ENCODE results near the gene PPP1R1C. TPM values are rescaled to one million over a fixed set of nuclear protein-coding genes. Genes with fewer than 3 reads are reported as not detected.
"Not testable (repeated sequence)": the region's sequence is repeated elsewhere in the genome, so short reads cannot be mapped to it uniquely, and the experiment has no call there.

The PPP1R1C gene
- total RNA-seq, 1 experiment from 2014 or later: 3.4 TPM

GRCh38 chr2:182020286-182021070 is 34.8 kb downstream of the PPP1R1C start:
- TF ChIP-seq ATF1 (CRISPR knock-in tag; IDR thresholded peaks at IDR 0.05): no peak
- Mint-ChIP-seq H3K4me3 (no peak overlapping the region), H3K36me3 (peaks cover 8% of the 10 kb centered on the region), H3K4me1 (peaks cover 3% of the 10 kb centered on the region; the same call in 1 of the 2 replicates), H3K27ac (no peak overlapping the region), H3K27me3 (ENCODE audit: low read depth) (no peaks in the 10 kb centered on the region; the same call in 1 of the 2 replicates), H3K9me3 (peaks cover 14% of the 10 kb centered on the region)
- no peak for ATAC-seq
- ChIA-PET POLR2A (no interaction called here), CTCF (no interaction called here)
- no peak for DNase-seq (ENCODE audit: low spot score)

- H3K27ac Mint-ChIP-seq: no peak overlapping the region
- ChIA-PET CTCF (no interaction called here), POLR2A (no interaction called here)
- no peak overlapping the region for H3K4me3 Mint-ChIP-seq
- no peaks in the 10 kb centered on the region for H3K4me1 Mint-ChIP-seq
- TF ChIP-seq JUN (CRISPR knock-in tag; IDR thresholded peaks at IDR 0.05): no peak
- no peak for TF ChIP-seq TCF7 (CRISPR knock-in tag; IDR thresholded peaks at IDR 0.05; ENCODE audit: low read depth)
- TF ChIP-seq CTCF (IDR thresholded peaks at IDR 0.05): no peak
- TF ChIP-seq MYBL2 (CRISPR knock-in tag; IDR thresholded peaks at IDR 0.05): no peak
- no peak for TF ChIP-seq SP1 (CRISPR knock-in tag; conservative IDR thresholded peaks at IDR 0.05)
- no peak for TF ChIP-seq ESRRA (CRISPR knock-in tag; IDR thresholded peaks at IDR 0.05; ENCODE audit: borderline replicate concordance)
- TF ChIP-seq KAT7 (CRISPR knock-in tag; IDR thresholded peaks at IDR 0.05; ENCODE audit: borderline replicate concordance): no peak
- TF ChIP-seq ETV6 (CRISPR knock-in tag; IDR thresholded peaks at IDR 0.05): no peak
- TF ChIP-seq EMX1 (CRISPR knock-in tag; IDR thresholded peaks at IDR 0.05): no peak
- no peak for TF ChIP-seq NR3C1 (CRISPR knock-in tag; conservative IDR thresholded peaks at IDR 0.05; ENCODE audit: low read depth)
- no peaks in the 10 kb centered on the region; the same call in 1 of the 2 replicates for H3K27me3 Mint-ChIP-seq (ENCODE audit: low read depth)
- ATAC-seq (no peak), DNase-seq (ENCODE audit: low spot score) (no peak)
- H3K9me3 Mint-ChIP-seq: peaks cover 14% of the 10 kb centered on the region
- H3K36me3 Mint-ChIP-seq: peaks cover 8% of the 10 kb centered on the region
These were observed 37.6 kb downstream of the PPP1R1C start for GRCh38 chr2:182023235-182023634.

- ATAC-seq; H3K27me3 Mint-ChIP-seq (ENCODE audit: low read depth); DNase-seq (ENCODE audit: low spot score); H3K9me3 Mint-ChIP-seq; H3K36me3 Mint-ChIP-seq; POLR2A ChIA-PET; H3K4me1 Mint-ChIP-seq; CTCF ChIA-PET: not testable (repeated sequence)
- peak overlapping the region; percentile 60 for H3K27ac Mint-ChIP-seq
- peak overlapping the region; percentile 89 for H3K4me3 Mint-ChIP-seq
These were observed 45.2 kb downstream of the PPP1R1C start for GRCh38 chr2:182030875-182031274.

GRCh38 chr2:182031956-182032355 is 46.3 kb downstream of the PPP1R1C start:
- no peak overlapping the region for H3K27ac Mint-ChIP-seq
- no peak overlapping the region for H3K4me3 Mint-ChIP-seq
- DNase-seq (ENCODE audit: low spot score): no peak
- H3K4me1 Mint-ChIP-seq: no peaks in the 10 kb centered on the region
- no peak for ATAC-seq
- no peaks in the 10 kb centered on the region; the same call in 1 of the 2 replicates for H3K36me3 Mint-ChIP-seq
- no peak for TF ChIP-seq ATF6 (CRISPR knock-in tag; IDR thresholded peaks at IDR 0.05)
- TF ChIP-seq ZNF396 (CRISPR knock-in tag; IDR thresholded peaks at IDR 0.05; ENCODE audit: borderline replicate concordance): no peak
- TF ChIP-seq EMX1 (CRISPR knock-in tag; IDR thresholded peaks at IDR 0.05): no peak
- TF ChIP-seq ZNF671 (CRISPR knock-in tag; IDR thresholded peaks at IDR 0.05): no peak
- TF ChIP-seq ERG (CRISPR knock-in tag; IDR thresholded peaks at IDR 0.05): no peak
- CTCF ChIA-PET: no interaction called here
- POLR2A ChIA-PET: no interaction called here
- peaks cover 2% of the 10 kb centered on the region; the same call in 1 of the 2 replicates for H3K27me3 Mint-ChIP-seq (ENCODE audit: low read depth)
- peaks cover 8% of the 10 kb centered on the region for H3K9me3 Mint-ChIP-seq
